Esophagus squamous epithelium (tissue), 5 donors: ENCODE measurements around the gene PITHD1. TPM values are rescaled to one million over a fixed set of nuclear protein-coding genes. Genes with fewer than 3 reads are reported as not detected.
"Not testable (repeated sequence)": the region's sequence is repeated elsewhere in the genome, so short reads cannot be mapped to it uniquely, and the experiment has no call there.

ENCODE experiments used
- DNase-seq: peaks from one replicate; lab custom pipeline; 2025; lab: John Stamatoyannopoulos, UW
- H3K27ac ChIP-seq, 4 donors: fragments of 200-600 bp; sonication (generic); one replicate each; pipeline ENCODE4 v1.5.1; 2016 to 2019; ENCODE audit warnings: mild to moderate bottlenecking in 1 of 4
- H3K27me3 ChIP-seq, 4 donors: fragments of 200-600 bp; sonication (generic); 1 replicate in 3 of 4; 2 replicates in 1 of 4; pipeline versions ENCODE4 v1.5.1 to v1.6.0; 2017 to 2021; ENCODE audit warnings: antibody characterized with exemption in 1 of 4
- H3K36me3 ChIP-seq, 3 donors: fragments of 200-600 bp; sonication (generic); one replicate each; pipeline ENCODE4 v1.5.1; 2016 to 2019
- H3K4me1 ChIP-seq, 3 donors: fragments of 200-600 bp; sonication (generic); one replicate each; pipeline ENCODE4 v1.5.1; 2017 to 2019
- H3K4me3 ChIP-seq, 4 donors: fragments of 200-600 bp; sonication (generic); 1 replicate in 3 of 4; 2 replicates in 1 of 4; pipeline ENCODE4 v1.5.1; 2016 to 2019; ENCODE audit warnings: mild to moderate bottlenecking in 2 of 4, moderate library complexity in 1 of 4
- H3K9me3 ChIP-seq, 3 donors: fragments of 200-600 bp; sonication (generic); one replicate each; pipeline ENCODE4 v1.5.1; 2016 to 2019
- CTCF ChIP-seq, 6 experiments: fragments of 450-650 bp in 4 of 6; fragments of 200-600 bp in 2 of 6; sonication (generic) in 2 of 6; IDR thresholded peaks; one replicate each; pipeline ENCODE4 v1.5.1; 2016 to 2019; ENCODE audit warnings: antibody characterized with exemption in 6 of 6, mild to moderate bottlenecking in 4 of 6, moderate library complexity in 4 of 6
- POLR2A ChIP-seq, 4 donors: fragments of 450-650 bp; IDR thresholded peaks; one replicate each; pipeline ENCODE4 v1.6.1; 2017; ENCODE audit warnings: antibody characterized with exemption in 4 of 4, mild to moderate bottlenecking in 4 of 4, moderate library complexity in 3 of 4
- WGBS, 2 donors: methylation state at CpG; one replicate each; pipeline ENCODE4 v1.1.5; 2018; 5-methylcytosine and 5-hydroxymethylcytosine counted together
- intact Hi-C: fragments of 100-400 bp; cut with DNase I; formaldehyde crosslinking; loops from one replicate; pipeline ENCODE4 v1.15.0; 2022
- total RNA-seq, 4 donors: library from RNA; depleted of rRNA; stranded (reverse); fragments of >200 nt; gene quantifications; one replicate each; pipeline ENCODE4 v1.1.0, GENCODE V29; 2016
- donor health status: DM: yes; HTN: yes; CAD: no.

Gene PITHD1
- total RNA-seq, 4 donors from 2014 or later: 57.4 to 86.3 (median 78.0) TPM

GRCh38 chr1:23801876-23802275 lies 23.7 kb downstream of the PITHD1 start:
- no peak for TF ChIP-seq POLR2A (IDR thresholded peaks at IDR 0.05)
- TF ChIP-seq CTCF (IDR thresholded peaks at IDR 0.05): no peak
- peaks cover 20 to 46% (median 24%) of the 10 kb centered on the region in 3 donors for H3K4me1 ChIP-seq
- peak overlapping the region in 1 of 4 donors; percentile 90 for H3K4me3 ChIP-seq
- peak overlapping the region in 3 of 4 donors; percentile 92 to 97 (median 96) for H3K27ac ChIP-seq
- H3K27me3 ChIP-seq: no peaks in the 10 kb centered on the region
- intact Hi-C loops: loop anchor here (10.0 kb wide), 1 partner anchor 63 kb away; the partner anchor contains the start of gene FUCA1
- WGBS, 2 donors: 28 to 52% methylated on average over 3 to 10 of the region's 10 CpGs
- no peaks in the 10 kb centered on the region for H3K9me3 ChIP-seq
- DNase-seq: no peak
- H3K36me3 ChIP-seq: peaks cover 0 to 44% (median 11%) of the 10 kb centered on the region in 3 donors

GRCh38 chr1:23802809-23803342 lies 24.7 kb downstream of the PITHD1 start:
- WGBS, 2 donors: 89 to 93% methylated on average over 7 of the region's 7 CpGs
- DNase-seq, H3K4me3 ChIP-seq, H3K27ac ChIP-seq, H3K9me3 ChIP-seq, H3K27me3 ChIP-seq: not testable (repeated sequence)
- intact Hi-C loops: loop anchor here (10.0 kb wide), 1 partner anchor 62 kb away; the partner anchor contains the start of gene FUCA1
- peaks cover 0 to 41% (median 1%) of the 10 kb centered on the region in 3 donors for H3K36me3 ChIP-seq
- peaks cover 20 to 36% (median 24%) of the 10 kb centered on the region in 3 donors for H3K4me1 ChIP-seq

GRCh38 chr1:23803674-23804073 lies 25.5 kb downstream of the PITHD1 start:
- H3K27me3 ChIP-seq: no peaks in the 10 kb centered on the region
- peaks cover 0 to 36% (median 0%) of the 10 kb centered on the region in 3 donors for H3K36me3 ChIP-seq
- H3K27ac ChIP-seq: no peak overlapping the region
- no peak for DNase-seq
- no peaks in the 10 kb centered on the region for H3K9me3 ChIP-seq
- peaks cover 18 to 28% (median 19%) of the 10 kb centered on the region in 3 donors for H3K4me1 ChIP-seq
- H3K4me3 ChIP-seq: no peak overlapping the region
- WGBS, 2 donors: 88 to 95% methylated on average over 5 of the region's 5 CpGs
- intact Hi-C loops: loop anchor here (10.0 kb wide), 1 partner anchor 61 kb away; the partner anchor contains the start of gene FUCA1
- no peak for TF ChIP-seq CTCF (IDR thresholded peaks at IDR 0.05)
- TF ChIP-seq POLR2A (IDR thresholded peaks at IDR 0.05): no peak

- Histone ChIP-seq H3K4me1 (peaks cover 13 to 22% (median 13%) of the 10 kb centered on the region in 3 donors), H3K36me3 (peaks cover 0 to 34% (median 0%) of the 10 kb centered on the region in 3 donors), H3K27ac (peak overlapping the region in 1 of 4 donors; percentile 14), H3K4me3 (no peak overlapping the region), H3K27me3 (no peaks in the 10 kb centered on the region), H3K9me3 (no peaks in the 10 kb centered on the region)
- DNase-seq: no peak
- 82 to 88% methylated on average over 3 to 6 of the region's 7 CpGs for WGBS, 2 donors
- intact Hi-C loops: loop anchor here (10.0 kb wide), 1 partner anchor 60 kb away; the partner anchor contains the start of gene FUCA1
- TF ChIP-seq CTCF (IDR thresholded peaks at IDR 0.05) (no peak), POLR2A (IDR thresholded peaks at IDR 0.05) (no peak)
Observed at GRCh38 chr1:23804183-23804835, 26.1 kb downstream of the PITHD1 start.

- Histone ChIP-seq H3K27me3 (no peaks in the 10 kb centered on the region), H3K4me3 (no peak overlapping the region), H3K9me3 (no peaks in the 10 kb centered on the region), H3K36me3 (peaks cover 0 to 34% (median 0%) of the 10 kb centered on the region in 3 donors), H3K4me1 (peaks cover 7 to 21% (median 13%) of the 10 kb centered on the region in 3 donors), H3K27ac (no peak overlapping the region)
- WGBS, 2 donors: 80 to 96% methylated on average over 2 of the region's 2 CpGs
- intact Hi-C loops: loop anchor here (10.0 kb wide), 1 partner anchor 60 kb away; the partner anchor contains the start of gene FUCA1
- no peak for DNase-seq
- TF ChIP-seq POLR2A (IDR thresholded peaks at IDR 0.05): no peak
- TF ChIP-seq CTCF (IDR thresholded peaks at IDR 0.05): no peak
Observed at GRCh38 chr1:23805025-23805424, 26.8 kb downstream of the PITHD1 start.
